AG04449 (cell line): ENCODE measurements around the gene COBLL1.

Experiments used
- CTCF ChIA-PET: fragments of 350-600 bp; formaldehyde crosslinking; extraction: SDS; loops from one replicate; lab custom pipeline; 2021; ENCODE audit warnings: antibody characterized with exemption; lab: Yijun Ruan, JAX
- POLR2A ChIA-PET: fragments of 400-600, 350-600 bp; formaldehyde crosslinking; extraction: SDS; loops from one replicate; lab custom pipeline; 2020; ENCODE audit warnings: antibody characterized with exemption, inconsistent platforms; lab: Yijun Ruan, JAX
- DNase-seq: peaks from one replicate; pipeline ENCODE4 v3.0.0-alpha.2; 2010; ENCODE audit warnings: low read depth, low spot score
- H3K4me3 ChIP-seq: 2 replicates; pipeline ENCODE4 v1.5.1; 2011; ENCODE audit warnings: low read depth, mild to moderate bottlenecking, control low read depth, low read length
- CTCF ChIP-seq: IDR thresholded peaks from one replicate; pipeline ENCODE4 v1.5.1; 2011; ENCODE audit warnings: mild to moderate bottlenecking, moderate library complexity, low read length, control low read depth, inconsistent platforms; ENCODE audit not compliant: insufficient read depth; ENCODE audit errors: missing control alignments

COBLL1 gene

GRCh38 chr2:164706522-164706921 is 135.1 kb downstream of the COBLL1 start:
- no peak for TF ChIP-seq CTCF
- ChIA-PET POLR2A (no interaction called here), CTCF (interaction anchor here (1.1 to 1.3 kb wide), 3 partner anchors 10 to 146 kb away, joined by 3 to 6 read pairs (median 5); no protein-coding TSS in a partner anchor)
- H3K4me3 ChIP-seq = no peak overlapping the region
- DNase-seq = peak; percentile 50

GRCh38 chr2:164705412-164706167 is 136.0 kb downstream of the COBLL1 start:
- no peak overlapping the region for H3K4me3 ChIP-seq
- no peak for TF ChIP-seq CTCF
- DNase-seq = no peak
- ChIA-PET POLR2A (no interaction called here), CTCF (interaction anchor here (1.3 to 4.0 kb wide), 3 partner anchors 11 to 145 kb away, joined by 3 to 22 read pairs (median 16); no protein-coding TSS in a partner anchor)

GRCh38 chr2:164703915-164704706 is 137.5 kb downstream of the COBLL1 start:
- POLR2A ChIA-PET = no interaction called here
- CTCF ChIA-PET = interaction anchor here (0.6 to 4.0 kb wide), 5 partner anchors 10 to 143 kb away, joined by 3 to 22 read pairs (median 3); no protein-coding TSS in a partner anchor

GRCh38 chr2:164701565-164701964 is 140.1 kb downstream of the COBLL1 start:
- ChIA-PET CTCF (interaction anchor here (1.6 to 2.2 kb wide), 2 partner anchors 15 to 141 kb away, joined by 4 to 13 read pairs; no protein-coding TSS in a partner anchor), POLR2A (no interaction called here)
- DNase-seq = no peak
- no peak for TF ChIP-seq CTCF
- no peak overlapping the region for H3K4me3 ChIP-seq

More at GRCh38 chr2:164703915-164704706, 137.5 kb downstream of the COBLL1 start:
- TF ChIP-seq CTCF = no peak
- H3K4me3 ChIP-seq = no peak overlapping the region
- no peak for DNase-seq

- ChIA-PET CTCF (interaction anchor here (0.7 to 2.2 kb wide), 4 partner anchors 11 to 140 kb away, joined by 3 to 13 read pairs (median 4); no protein-coding TSS in a partner anchor), POLR2A (no interaction called here)
- TF ChIP-seq CTCF = no peak
- H3K4me3 ChIP-seq = no peak overlapping the region
- no peak for DNase-seq
These were observed 141.2 kb downstream of the COBLL1 start for GRCh38 chr2:164700390-164700789.
